ENCODE data around the gene CACNA1D.
A peak's percentile ranks its signal among the peaks of the same experiment; 100 is the strongest.

CACNA1D gene

GRCh38 chr3:53696401-53697172, 202.2 kb downstream of the CACNA1D start:
- no peak for DNase-seq

GRCh38 chr3:53700441-53700840, 206.0 kb downstream of the CACNA1D start:
- no peak for DNase-seq

DNA sequence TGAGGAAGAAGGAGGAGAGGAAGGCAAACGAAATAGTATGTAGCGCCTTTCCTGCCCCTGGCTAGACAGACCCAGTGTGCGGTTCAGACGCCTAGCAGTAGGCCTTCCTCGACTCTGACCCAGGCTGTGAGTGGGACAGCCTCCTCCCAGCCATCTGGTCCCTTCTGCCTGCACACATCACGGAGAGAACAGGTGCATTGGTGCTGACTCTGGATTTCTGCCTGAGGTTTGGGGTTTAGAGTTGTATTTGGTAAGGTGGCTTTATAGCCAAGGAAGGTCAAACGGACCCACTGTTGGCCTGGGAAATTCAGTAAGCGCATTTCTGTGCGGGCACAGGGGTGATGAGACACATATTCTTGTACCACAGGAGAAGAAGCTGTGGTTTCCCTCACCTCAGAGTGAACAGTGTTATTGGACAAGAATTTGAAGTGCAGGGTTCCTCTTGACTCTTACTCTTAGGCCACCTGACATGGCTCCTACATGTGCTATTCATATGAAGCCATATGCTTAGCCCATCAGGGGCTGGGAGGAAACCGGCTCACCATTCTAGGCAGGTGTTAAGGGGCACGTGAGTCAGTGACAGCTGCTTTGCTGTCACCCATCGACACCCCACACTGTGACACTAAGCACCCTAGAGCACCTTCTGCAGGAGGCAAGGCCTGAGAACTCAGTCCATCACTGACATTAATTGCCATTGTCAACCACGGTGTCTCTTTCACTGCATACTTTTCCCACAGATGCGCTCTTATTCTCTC, 208.5 kb downstream of the CACNA1D start:
- no peak for DNase-seq

DNA sequence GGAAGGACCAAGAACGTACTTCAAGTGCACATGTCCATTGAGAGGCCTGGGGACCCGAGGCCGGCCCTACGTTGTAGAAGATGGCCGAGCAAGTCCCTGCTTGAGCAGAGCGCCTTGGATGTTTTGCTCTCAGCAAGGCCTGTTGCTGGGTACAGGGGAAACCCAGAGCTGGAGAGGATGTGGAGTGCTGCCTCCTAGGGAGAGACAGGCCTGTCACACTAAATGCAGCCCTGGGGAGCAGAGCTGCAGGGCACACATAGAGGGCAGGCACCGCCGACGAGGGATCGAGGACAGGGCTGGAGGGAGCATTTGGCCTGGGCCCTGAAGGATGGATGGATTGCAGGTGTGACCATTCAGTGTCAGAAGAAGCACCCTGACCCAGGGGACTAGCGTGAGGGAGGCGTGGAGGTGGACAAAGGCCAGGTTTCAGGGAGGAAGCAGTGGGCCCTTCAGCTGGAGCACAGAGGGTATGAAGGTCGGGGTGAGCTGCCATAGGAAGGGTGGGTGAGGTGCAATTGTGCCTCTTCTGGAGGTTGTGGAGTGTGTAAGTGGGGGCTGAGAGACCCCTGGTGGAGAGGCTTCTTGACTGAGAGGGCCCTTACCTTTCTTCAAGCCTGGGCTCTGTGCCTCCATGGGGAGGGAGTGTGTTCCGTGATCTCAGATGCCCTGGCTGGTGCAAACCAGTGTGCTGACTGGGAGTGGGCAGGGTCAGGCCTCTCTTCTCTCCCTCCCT, 209.4 kb downstream of the CACNA1D start:
- no peak for DNase-seq

DNA sequence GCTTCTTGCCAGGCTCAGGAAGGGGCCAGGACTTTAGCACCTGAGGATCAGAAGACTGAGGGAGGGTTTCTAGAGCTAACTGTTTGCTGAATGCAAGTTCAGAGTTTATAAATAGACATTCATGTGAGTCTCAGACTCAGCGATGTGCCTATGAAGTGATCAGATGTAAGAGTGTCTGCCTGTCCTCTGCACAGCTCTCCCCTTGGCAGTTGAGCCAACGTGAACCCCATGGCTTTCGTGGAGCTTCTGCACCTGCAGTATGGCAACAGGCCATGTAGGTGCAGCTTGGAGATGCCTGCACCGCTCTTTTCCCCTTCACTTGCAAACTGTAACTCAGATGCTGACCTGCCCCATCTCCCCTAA, 209.9 kb downstream of the CACNA1D start:
- no peak for DNase-seq

- no peak for DNase-seq
Measured at GRCh38 chr3:53705024-53705745, 210.8 kb downstream of the CACNA1D start.

DNA sequence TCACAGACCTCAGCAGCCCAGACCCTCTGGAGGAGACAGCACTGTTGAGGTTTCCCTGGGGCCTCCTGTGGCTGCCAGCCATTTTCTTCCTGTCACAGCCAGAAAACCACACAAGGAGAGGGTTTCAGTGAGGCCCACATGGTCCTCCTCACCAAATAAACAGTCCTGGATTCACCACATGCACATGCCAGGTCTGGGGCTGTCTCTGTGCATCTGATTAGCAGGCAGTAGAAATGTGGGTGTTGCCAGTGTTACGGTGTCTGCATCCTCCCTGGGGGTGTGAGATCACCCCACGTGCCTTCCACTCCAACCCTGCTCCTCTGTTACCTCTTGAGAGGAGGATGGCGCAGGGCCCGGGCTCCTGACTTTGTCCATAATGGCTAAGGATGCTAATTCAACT, 211.4 kb downstream of the CACNA1D start:
- DNase-seq, result no peak

DNA sequence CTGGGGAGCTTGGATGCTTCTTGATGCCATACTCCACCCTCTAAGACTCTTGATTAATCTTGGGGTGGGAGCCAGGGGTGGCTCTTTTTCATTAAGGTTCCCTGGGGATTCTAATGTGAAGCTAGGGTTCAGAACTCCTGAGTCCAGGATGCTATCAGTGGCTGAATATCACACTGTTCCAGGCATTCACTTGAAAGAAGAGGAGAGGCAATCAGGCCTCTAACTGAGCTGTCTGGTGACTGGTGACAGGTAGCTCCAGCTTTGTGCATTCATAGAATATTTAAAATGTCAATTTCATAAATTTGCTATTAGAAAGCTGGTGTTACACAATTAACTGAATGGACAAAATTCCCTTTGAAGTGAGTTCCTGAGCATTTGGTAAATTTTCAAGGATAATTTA, 212.8 kb downstream of the CACNA1D start:
- DNase-seq, result no peak

DNA sequence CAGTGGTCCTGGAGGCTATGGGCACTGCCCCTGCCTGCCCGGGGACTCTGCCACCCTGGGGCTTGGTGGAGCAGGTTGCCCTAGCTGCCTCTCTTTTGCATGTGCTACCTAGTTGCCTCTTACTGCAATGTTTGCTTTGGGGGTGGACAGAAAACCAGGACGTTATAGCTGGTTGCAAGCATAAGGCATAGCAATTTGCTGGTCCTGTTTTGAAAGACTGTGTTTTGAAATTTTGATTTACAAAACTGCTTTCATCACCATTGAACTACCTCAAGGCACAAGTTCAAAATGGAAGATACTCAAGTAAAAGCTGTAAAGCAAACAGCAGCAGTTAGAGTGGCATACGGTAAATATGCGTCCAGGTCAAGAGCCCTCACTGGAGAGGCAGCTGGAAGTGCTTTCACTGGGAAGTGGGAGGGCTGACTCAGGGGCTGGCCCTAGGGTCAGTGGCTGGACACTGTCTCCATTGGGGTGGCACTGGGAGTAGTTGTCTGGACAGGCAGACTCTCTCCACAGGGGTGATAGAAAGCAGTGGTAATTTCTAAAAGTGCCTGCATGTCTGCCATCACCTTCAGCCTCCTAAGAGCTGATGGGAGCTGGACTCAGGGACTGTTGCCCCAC, 213.7 kb downstream of the CACNA1D start:
- peak; percentile 25 for DNase-seq

GRCh38 chr3:53709256-53709655, 214.8 kb downstream of the CACNA1D start:
- no peak for DNase-seq

DNA sequence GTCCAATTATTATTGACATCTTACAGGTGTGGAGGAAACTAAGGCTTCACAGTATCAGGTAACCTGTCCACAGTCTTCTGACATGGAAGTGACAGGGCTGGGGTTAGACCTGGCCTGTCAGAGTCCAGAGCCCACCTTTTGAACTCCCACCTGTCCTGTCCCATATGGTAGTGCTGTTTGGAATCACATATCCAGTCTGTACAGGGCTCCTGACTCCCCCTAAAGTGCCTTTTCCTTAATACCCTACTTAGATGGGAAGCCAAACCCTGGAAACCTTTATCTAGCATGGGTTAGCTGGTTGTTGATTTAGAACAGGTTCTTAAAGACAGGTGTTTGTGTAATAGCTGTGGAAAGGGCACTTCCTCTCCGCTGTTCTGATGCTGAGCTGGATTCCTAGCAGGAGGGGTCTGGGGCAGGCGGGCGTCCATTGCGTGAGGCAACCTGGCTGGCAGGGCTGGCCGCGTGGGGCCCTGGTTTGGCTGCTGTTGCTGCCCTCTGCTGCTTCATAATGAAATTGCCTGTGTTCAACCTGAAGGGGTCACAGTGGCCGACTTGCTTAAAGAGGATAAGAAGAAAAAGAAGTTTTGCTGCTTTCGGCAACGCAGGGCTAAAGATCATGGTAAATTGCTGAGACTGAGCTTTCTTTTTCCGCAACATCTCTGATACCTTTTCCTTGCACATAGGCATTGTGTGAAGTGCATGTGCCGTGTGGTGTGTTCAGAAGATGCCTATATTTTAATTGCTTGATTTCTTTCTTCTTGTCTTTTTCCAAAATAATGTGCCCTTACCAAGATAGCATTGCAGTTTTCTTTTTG, 215.7 kb downstream of the CACNA1D start:
- DNase-seq, result peak; percentile 63

GRCh38 chr3:53711387-53711786, 217.0 kb downstream of the CACNA1D start:
- DNase-seq, result no peak

- no peak for DNase-seq
Measured at GRCh38 chr3:53712817-53713388, 218.5 kb downstream of the CACNA1D start.

- no peak for DNase-seq
Measured at GRCh38 chr3:53713626-53714025, 219.2 kb downstream of the CACNA1D start.

GRCh38 chr3:53715815-53716483, 221.5 kb downstream of the CACNA1D start:
- DNase-seq, result no peak

DNA sequence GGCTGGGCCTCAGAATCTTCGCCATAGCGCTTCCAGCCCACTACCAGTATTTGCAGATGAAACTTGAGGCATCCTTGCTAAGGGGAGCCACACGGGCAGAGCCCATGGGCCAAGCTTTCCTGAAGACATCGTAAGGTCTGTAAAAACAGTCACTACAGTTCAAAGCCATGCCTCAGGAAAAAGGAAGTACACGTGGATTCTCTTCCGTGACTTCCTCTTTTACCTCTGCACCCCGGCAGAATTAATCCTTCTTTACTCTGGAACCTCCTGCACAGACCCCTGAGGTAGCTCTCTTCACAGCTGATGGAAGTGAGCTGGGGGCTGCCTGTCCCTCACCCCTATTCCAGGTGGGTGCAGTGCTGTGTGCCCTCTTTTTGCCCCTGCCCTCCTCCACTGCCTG, 222.6 kb downstream of the CACNA1D start:
- DNase-seq, result no peak

GRCh38 chr3:53718462-53718861, 224.1 kb downstream of the CACNA1D start:
- no peak for DNase-seq

DNA sequence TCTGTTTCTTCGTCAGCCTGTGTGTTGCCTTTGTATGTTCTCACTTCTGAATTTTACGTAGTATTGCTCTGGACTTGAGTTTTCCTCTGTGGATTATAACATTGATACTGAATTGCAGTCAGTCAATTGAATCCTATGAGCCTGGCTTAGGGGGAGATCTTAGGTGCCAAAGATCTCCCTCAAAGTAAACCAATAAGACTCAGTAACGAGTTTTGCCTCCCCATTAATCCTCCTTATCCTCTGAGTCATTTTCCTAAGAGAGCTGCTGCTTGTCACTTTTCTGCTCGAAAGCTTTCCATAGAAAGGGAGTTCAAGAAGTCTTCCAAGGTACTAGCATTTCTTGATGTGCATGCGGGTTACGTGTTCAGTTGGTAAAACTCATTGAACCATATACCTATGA, 225.4 kb downstream of the CACNA1D start:
- DNase-seq, result no peak

DNA sequence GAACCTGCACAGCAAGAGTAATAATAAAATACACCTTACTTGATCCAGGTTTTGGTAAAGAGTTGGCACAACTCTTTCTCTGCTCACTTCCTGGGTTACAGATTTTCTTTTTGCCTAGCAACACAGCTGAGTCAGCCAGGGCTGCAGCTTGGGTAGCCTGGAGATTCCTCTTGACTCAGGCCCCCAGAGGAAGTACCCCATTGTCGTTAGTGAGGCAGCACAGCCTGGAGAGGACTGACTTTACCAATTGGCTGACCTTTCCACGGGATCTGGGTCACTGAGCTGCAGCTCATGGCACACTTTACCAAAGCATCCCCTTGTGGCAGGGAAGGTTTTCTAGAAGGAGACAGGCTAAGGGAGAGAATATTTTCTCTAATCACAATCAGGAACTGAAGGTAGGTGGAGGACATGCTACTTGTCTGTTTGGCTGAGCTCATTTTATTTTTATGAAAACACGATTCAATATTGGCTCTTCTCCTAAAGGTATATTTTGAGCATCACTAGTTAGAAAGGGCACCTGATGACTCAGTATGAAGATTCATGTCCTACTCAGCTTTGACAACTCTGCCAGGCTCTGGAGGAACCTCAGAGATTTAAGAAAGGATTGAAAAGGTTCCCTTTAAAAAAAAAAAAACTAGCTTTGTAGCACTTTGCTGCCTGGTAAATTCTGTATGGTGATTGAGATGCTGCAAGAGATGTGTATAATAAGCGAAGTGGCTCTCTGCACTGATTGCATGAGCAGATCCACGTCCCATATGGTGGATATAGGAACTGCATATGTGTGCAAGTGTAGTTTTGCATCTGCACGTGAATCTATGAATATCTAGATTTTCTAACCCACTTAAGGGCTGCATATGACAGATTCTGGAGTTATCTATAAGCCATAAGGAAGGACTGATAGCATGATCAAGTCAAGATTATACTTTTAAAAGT, 227.0 kb downstream of the CACNA1D start:
- no peak for DNase-seq

DNA sequence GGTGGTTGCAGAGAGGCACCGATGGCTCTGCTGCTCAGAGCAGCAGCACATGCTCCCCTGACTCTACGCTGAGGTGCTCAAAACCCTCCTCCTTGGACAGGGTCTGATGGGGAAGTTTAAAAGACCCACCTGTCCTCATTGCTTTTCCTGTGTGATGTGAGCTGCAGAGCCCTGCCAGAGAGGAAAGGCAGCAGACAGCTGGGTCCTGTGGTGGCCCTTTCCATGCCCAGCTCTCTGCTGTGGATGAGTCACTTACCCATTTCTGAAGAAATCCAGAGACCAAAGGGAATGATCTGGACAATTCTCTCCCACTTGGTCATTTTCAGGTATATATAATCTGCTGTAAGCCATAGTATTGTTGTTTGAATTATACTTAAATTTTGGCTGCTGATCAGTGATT, 230.2 kb downstream of the CACNA1D start:
- no peak for DNase-seq

All from inflammatory macrophage treated with lipopolysaccharide for 4 hours (primary cell).